NOMO-1 treated with DMSO at 0.1 percent for 48 hours (cell line): Measurements from ENCODE around the gene KBTBD7.

Source experiments
- DNase-seq: peaks from one replicate; lab custom pipeline; 2025; ENCODE audit not compliant: unreplicated experiment; lab: John Stamatoyannopoulos, UW

The KBTBD7 gene

DNA sequence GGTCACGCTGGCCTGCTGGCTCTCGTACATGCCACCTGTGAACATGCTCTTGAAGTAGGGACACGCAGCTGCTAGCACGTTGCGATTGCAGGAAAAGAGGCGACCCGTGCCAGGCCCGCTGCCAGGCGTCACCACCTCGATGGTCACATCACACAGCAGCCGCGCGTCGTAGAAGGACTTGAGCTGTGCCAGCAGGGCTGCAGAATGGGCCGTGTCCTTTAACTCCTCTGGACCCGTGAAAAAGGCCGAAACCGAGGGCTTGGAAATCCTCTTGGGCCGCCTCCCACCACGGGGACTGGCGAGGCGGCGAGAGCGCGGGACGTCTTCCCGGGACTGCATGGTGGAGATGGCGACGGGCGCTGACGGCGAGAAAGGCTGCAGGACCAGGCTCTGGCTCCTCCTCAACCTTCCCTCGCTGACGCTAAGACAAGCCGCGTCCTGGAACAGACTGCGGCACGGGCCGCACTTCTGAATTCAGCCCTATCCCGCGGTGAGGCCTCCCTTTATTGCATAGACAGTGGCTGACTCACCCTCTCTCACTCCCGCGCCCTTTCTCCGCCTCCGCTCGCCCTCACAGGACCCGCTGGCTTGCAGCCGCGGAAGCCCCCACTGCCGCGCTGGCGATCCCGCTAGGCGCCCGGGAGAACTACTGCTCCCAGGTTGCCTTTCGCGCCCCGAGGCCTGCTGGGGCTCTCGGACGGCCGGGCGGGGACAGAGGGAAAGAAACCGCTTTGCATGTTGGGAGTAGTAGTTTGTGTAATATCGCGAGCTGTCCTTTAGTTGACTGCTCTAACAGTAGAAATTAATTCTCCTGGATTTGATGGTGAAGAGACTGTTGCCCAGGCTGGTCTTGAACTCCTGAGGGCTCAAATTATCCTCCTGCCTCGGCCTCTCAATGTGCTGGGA is at the start of gene KBTBD7:
TSS of gene KBTBD7 (minus strand) at position 651 of the 906 bp plus-strand sequence. CDS start at position 339, 312 bp downstream.
- DNase-seq = peak; percentile 97

GRCh38 chr13:41241626-41242025 is 47.3 kb upstream of the KBTBD7 start:
- DNase-seq = no peak

DNA sequence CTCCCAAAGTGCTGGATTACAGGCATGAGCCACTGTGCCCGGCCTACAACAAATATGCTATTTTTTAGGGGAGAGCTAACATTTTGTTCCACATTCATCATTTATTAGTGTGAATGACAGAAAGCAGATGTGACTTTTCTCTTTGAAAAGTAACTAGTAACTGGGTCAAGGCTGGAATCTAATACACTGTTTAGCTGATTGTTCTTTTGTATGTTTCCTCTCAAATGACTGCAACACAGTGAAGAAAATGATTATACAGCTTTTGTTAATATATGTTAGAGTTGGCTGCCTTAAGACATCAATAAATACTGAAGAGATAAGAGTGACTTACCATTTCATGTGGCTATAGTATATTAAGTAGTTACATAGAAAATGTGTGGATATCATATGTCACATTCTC is 42.0 kb upstream of the KBTBD7 start:
- DNase-seq = no peak

DNA sequence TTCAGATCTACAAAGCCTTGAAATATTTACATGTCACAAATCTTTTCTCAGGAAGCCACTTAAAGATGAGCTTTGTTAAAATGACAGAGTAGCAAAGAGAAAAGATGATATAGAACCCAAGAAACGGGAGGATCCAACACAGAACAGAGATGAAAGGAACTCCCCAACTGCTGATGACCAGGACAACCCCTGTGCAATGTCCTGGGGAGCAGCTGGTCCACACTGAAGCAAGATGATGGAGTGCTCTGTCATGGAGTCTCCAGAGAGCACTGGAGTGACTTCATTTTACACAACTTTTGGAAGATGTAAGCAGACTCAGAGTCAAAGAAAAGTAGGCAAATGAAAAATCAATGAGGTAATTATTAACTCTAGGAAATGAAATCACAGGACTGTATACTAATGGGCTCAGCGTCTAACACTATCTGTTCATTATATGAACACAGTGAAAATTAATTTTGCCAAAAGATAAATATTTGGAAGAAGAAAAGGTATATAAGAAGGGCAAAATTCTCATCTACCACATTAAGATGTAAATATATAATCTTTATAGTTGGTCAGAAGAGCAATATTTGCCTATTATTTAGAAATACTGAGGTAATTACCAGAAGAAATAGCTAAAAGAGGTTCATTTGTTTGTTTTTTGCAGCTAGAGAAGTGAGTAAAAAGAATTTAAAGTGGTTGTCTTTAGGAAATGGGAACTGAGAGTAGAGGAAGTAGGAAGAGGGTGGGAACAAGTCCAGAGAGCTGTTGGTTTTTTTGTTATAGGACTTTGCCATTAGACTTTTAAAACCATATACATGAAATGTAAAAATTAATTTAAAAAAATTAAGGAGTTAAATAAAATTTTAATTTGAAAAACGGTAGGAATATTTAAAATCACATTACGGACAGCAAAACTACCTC is 38.5 kb upstream of the KBTBD7 start:
- peak; percentile 62 for DNase-seq

GRCh38 chr13:41231786-41232185 is 37.4 kb upstream of the KBTBD7 start:
- DNase-seq = no peak

DNA sequence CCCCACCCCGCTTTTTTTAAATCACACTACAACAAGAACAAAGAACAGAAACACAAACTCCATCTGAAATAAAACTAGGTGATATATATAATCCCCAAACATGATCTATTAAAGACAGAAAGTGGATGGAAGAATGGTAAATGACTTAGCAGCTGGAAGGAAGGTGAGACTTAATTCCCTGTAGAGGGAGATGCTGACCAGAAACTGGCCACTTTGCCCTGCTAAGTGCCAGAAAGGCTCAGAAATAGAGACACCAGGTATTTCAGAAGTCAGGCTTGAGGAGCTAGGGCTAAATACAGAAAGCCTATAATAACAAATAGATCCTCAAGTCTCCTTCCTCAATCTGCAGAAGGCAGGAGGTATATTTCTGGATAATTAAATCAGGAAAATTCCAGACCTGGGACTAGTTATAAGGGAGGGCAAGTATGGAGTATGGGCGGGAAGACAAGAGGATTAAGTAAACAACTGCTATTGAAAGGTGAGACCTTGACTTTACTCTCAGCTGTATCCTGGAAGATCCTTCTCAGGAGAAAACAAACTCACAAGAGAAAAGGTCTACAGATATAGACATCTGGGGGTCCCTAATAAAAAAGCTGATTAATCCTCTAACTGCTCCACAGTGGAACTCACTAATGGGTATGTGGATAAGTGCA is 36.8 kb upstream of the KBTBD7 start:
- no peak for DNase-seq

DNA sequence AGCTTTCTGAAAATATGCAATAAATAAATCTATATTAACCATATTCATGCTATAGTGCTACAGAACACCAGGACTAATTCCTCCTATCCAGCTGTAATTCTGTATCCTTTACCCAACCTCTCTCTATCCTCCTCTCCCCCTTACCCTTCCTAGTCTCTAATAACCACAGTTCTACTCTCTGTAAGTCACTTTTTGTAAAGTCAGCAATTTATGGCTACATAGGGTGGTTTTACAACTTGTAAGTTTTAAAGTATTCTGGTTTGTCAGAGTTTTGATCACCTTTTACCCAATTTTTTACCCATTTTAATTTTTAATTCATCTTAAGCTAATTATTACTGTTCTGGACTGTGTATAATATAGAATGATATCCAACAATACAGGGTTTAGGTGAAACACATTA is 35.0 kb upstream of the KBTBD7 start:
- DNase-seq = no peak

DNA sequence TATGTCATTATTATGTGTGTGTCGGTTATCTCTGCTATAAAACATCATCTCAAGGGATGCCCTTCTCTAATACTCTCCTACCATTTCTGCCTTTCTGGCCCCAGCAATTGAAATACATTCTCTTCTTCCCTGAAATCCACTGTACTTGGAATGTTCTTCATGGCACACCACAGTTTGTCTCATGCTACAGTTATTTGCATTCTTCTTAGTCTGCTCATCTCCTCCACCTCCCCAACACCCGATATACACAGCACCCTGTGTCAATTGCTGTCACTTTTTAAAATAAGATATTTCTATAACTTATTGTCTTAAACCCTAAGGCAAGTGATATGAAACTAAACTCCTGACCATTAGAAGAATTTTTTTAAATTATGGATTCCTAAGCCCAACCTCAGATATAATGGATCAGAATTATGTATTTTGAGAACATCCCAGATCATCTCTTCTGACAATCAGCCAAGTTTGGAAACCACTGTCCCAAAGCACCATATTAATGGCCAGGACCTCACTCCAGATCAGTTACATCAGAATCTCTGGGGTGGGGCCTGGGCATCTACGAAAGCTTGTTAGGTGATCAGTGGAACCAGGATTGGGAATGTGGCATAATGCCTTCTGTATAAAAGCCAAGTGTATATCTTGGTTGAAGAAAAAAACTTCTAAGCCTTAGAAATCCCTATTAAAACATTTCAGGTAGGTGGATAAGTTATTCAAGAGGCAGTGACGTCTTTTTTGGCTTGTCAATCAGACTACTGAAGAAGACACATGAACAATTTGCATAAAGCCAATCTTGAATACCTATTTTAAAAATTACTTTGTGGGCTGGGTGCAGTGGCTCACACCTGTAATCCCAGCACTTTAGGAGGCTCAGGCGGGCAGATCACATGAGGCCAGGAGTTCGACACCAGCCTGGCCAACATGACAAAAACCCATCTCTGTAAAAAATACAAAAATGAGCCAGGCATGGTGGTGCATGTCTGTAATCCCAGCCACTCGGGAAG is 30.0 kb upstream of the KBTBD7 start:
- DNase-seq = no peak

DNA sequence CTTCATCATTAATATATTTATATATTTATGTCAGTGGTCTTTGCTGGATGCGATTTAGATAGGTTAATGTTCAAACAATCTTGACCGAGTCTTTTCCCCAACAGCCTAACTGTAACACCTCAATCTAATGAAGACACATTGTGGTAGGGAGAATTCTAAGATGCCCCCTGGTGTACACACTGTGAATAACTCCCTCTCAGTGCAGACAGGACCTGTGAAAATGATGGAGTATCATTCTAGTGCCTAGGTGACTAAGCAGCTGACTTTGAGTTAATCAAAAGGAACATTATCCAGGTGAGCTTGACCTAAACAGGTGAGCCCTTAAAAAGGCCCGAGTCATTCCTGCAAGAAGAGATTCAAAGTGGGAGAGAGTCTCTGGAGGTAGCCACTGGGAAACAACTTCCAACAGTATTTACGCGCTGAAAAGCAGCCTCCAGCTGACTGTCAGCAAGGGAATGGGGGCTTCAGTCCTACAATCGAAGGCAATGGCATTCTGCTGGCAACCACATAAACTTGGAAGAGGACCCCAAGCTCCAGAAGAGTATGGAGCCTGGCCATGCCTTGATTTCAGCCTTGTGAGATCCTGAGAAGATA is 28.0 kb upstream of the KBTBD7 start:
- DNase-seq = peak; percentile 34

GRCh38 chr13:41220401-41220800 is 26.0 kb upstream of the KBTBD7 start:
- no peak for DNase-seq

GRCh38 chr13:41216160-41216559 is 21.8 kb upstream of the KBTBD7 start:
- DNase-seq = no peak

DNA sequence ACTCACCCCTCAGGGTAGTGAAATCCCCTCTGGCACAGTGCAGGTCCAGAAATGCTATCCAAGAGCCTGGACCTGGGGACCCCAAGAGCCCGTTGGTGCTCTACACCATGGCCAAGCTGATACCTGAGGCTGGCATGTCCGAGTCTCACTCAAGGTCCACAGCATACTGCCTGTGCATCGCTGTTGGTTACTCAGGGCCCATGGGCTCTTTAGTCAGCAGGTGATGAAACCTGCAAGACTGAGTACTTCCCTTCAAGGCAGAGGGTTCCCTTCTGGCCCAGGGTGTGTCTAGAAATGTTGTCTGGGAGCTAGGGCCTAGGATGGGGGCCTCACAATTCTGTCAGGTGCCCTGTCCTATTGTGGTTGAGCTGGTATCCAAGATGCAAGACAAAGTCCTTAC is 19.6 kb upstream of the KBTBD7 start:
- no peak for DNase-seq

GRCh38 chr13:41213316-41213715 is 18.9 kb upstream of the KBTBD7 start:
- DNase-seq = no peak

DNA sequence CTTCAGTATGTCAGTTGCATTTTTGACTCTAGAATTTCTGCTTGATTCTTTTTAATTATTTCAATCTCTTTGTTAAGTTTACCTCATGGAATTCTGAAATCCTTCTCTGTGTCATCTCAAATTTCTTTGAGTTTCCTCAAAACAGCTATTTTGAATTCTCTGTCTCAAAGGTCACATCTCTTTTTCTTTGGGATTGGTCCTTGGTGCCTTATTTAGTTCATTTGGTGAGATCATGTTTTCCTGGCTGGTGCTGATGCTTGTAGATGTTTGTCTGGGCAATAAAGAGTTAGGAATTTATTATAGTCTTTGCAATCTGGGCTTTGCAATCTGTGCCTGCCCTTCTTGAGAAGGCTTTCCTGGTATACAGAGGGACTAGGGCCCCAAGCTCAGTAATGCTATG is 18.5 kb upstream of the KBTBD7 start:
- DNase-seq = no peak

- no peak for DNase-seq
Observed at GRCh38 chr13:41211062-41211461, 16.7 kb upstream of the KBTBD7 start.

DNA sequence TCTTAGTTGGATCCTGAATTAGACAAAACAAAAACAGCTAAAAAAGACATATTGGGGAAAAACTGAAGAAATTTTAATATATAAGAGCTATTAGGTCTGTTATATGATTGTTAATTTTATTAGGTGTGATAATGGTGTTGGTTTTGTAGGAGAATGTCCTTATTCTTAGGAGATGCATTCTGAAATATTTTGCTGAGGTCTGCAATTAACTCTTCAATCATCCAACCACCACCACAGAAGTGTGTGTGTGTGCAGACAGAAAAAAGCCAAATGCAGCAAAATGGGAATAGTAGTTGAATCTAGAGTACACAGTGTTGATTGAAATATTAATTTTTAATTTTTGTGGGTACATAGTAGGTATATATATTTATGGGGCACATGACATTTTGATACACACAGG is 12.1 kb upstream of the KBTBD7 start:
- no peak for DNase-seq

DNA sequence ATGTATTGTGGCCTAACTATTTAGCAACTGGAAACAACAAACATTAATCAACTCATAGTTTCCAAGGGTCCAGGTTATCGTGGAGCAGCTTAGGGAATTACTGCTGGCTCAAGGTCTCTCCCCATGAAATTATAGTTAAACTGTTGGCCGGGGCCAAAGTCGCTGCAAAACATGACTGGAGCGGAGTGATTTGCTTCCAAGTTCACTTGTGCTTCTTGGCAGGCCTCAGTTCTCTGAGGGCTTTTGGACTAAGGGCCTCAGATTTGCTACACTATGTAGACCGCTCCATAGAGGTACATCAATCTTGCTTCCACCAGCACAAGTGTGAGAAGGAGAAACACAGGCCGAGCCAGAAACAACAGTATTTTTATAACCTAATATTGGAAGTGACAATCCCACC is 9.4 kb upstream of the KBTBD7 start:
- DNase-seq = no peak

GRCh38 chr13:41200126-41200525 is 5.8 kb upstream of the KBTBD7 start:
- DNase-seq = no peak

DNA sequence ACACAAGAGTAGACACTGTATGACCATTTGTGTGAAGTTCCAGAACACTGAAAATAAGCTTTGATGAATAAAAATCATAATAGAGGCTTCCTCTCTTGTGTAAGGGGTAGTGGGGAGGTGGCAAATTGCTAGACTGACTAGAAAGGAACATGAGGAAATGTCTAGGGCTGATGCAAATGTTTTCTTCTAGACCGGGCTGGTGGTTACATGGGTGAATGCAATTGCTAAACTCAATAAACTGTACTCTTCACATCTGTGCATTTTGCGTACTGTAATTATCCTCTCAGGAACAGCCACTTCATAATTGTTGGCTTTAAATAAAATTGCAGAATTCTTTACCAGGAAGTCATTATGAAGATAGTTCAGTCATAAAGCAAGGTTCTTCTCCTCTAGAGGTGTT is 5.2 kb upstream of the KBTBD7 start:
- DNase-seq = peak; percentile 65

DNA sequence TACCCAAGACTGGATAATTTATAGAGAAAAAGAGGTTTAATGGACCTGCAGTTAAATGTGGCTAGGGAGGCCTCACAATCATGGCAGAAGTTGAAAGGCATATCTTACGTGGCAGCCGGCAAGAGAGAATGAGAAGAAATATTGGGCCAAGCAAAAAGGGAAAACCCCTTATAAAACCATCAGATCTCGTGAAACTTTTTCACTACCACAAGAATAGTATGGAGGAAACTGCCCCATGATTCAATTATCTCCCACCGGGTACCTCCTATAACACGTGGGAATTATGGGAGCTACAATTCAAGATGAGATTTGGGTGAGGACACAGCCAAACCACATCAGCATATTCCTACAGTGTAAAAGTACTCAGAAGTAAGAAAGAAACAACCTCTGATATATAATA is 4.7 kb upstream of the KBTBD7 start:
- no peak for DNase-seq
